Fibroblast of pulmonary artery (primary cell): Measurements from ENCODE around the gene VCAM1.
A peak's percentile ranks its signal among the peaks of the same experiment; 100 is the strongest.

Experiments
- DNase-seq: peaks from one replicate; pipeline ENCODE4 v3.0.0-alpha.2; 2010; ENCODE audit warnings: low read depth
- H3K4me3 ChIP-seq: replicated peaks from 2 replicates; pipeline ENCODE4 v1.5.1; 2011; ENCODE audit warnings: low read depth, mild to moderate bottlenecking, control low read depth, low read length, moderate library complexity
- CTCF ChIP-seq: IDR thresholded peaks from 2 replicates; pipeline ENCODE4 v1.5.1; 2011; ENCODE audit warnings: mild to moderate bottlenecking, control low read depth, low read length, inconsistent platforms; ENCODE audit errors: missing control alignments

Gene VCAM1

GRCh38 chr1:100720751-100721150 lies 1.2 kb downstream of the VCAM1 start:
- peak overlapping the region; percentile 41 for H3K4me3 ChIP-seq
- no peak for DNase-seq
- TF ChIP-seq CTCF: no peak

- TF ChIP-seq CTCF: no peak
- DNase-seq: peak; percentile 85
- peak overlapping the region; percentile 41 for H3K4me3 ChIP-seq
These were observed 2.1 kb downstream of the VCAM1 start for GRCh38 chr1:100721526-100722207.

- H3K4me3 ChIP-seq: peak overlapping the region; percentile 41
- DNase-seq: no peak
- TF ChIP-seq CTCF: no peak
These were observed 2.7 kb downstream of the VCAM1 start for GRCh38 chr1:100722221-100722620.

GRCh38 chr1:100724281-100724680 lies 4.7 kb downstream of the VCAM1 start:
- DNase-seq: no peak
- no peak overlapping the region for H3K4me3 ChIP-seq

GRCh38 chr1:100730130-100730529 lies 10.6 kb downstream of the VCAM1 start:
- no peak overlapping the region for H3K4me3 ChIP-seq
- DNase-seq: no peak
- TF ChIP-seq CTCF: no peak

More at GRCh38 chr1:100724281-100724680, 4.7 kb downstream of the VCAM1 start:
- TF ChIP-seq CTCF: no peak

- TF ChIP-seq CTCF: no peak
- no peak overlapping the region for H3K4me3 ChIP-seq
- DNase-seq: no peak
These were observed 11.8 kb downstream of the VCAM1 start for GRCh38 chr1:100731309-100731708.

- TF ChIP-seq CTCF: no peak
- no peak overlapping the region for H3K4me3 ChIP-seq
- DNase-seq: no peak
These were observed 12.2 kb downstream of the VCAM1 start for GRCh38 chr1:100731758-100732157.
